Keratinocyte (primary cell): Measurements from ENCODE around the gene FRS2.

ENCODE experiments used
- CTCF ChIP-seq, 3 experiments: IDR thresholded peaks in 1 of 3; conservative IDR thresholded peaks in 1 of 3; optimal IDR thresholded peaks in 1 of 3; 2 replicates in 2 of 3; 3 replicates in 1 of 3; pipeline versions ENCODE3 to v1.5.1; 2011; ENCODE audit warnings: low read length in 3 of 3, mild to moderate bottlenecking in 3 of 3, moderate library complexity in 2 of 3, control low read depth in 1 of 3, inconsistent platforms in 1 of 3; ENCODE audit not compliant: insufficient read depth in 2 of 3; ENCODE audit errors: extremely low read depth in 1 of 3
- EZH2 ChIP-seq: IDR thresholded peaks from one replicate; pipeline ENCODE4 v1.6.1; 2012; ENCODE audit warnings: inconsistent platforms, mild to moderate bottlenecking, low read length, moderate library complexity

GRCh38 chr12:69501154-69501895 lies 31.1 kb downstream of the FRS2 start:
- TF ChIP-seq EZH2 (no peak), CTCF (optimal IDR thresholded peaks at IDR 0.05 in 1 of 3, IDR thresholded peaks at IDR 0.05 in 1 of 3, conservative IDR thresholded peaks at IDR 0.05 in 1 of 3; ENCODE audit: extremely low read depth in 1 of 3, insufficient read depth in 2 of 3, low read length in 3 of 3) (no peak)
